H1 (cell line): ENCODE results near the gene LRP5. TPM values are rescaled to one million over a fixed set of nuclear protein-coding genes. Genes with fewer than 3 reads are reported as not detected.

Experiments used
- CTCF ChIA-PET: fragments of 300-600 bp; sonication (Branson Sonifier 250); formaldehyde crosslinking; loops from one replicate; lab custom pipeline; 2021; ENCODE audit not compliant: partially characterized antibody; lab: Charles Lee
- POLR2A ChIA-PET: fragments of 300-600 bp; sonication (Branson Sonifier 250); formaldehyde crosslinking; loops from one replicate; lab custom pipeline; 2021; ENCODE audit warnings: inconsistent platforms; ENCODE audit not compliant: partially characterized antibody; lab: Charles Lee
- DNase-seq, 2 experiments: peaks; one replicate each; pipeline versions ENCODE4 v3.0.0 to v3.0.0-alpha.2; 2010 to 2022; ENCODE audit warnings: low spot score in 2 of 2, low read depth in 1 of 2, mixed read lengths in 1 of 2
- FAIRE-seq: peaks from 2 replicates; lab custom pipeline; 2011; peaks lifted over from hg19 to GRCh38; lab: Jason Lieb, UNC
- H2AFZ ChIP-seq: 2 replicates; pipeline ENCODE4 v1.8.1; 2012; ENCODE audit warnings: low read length, inconsistent platforms
- H2AK5ac ChIP-seq: 2 replicates; pipeline ENCODE4 v1.6.1; 2013; ENCODE audit warnings: low read depth, low read length
- H2BK120ac ChIP-seq: replicated peaks from 2 replicates; pipeline ENCODE3; 2013; ENCODE audit warnings: low read depth, low read length, inconsistent platforms
- H2BK12ac ChIP-seq: 2 replicates; pipeline ENCODE4 v1.6.1; 2013; ENCODE audit warnings: low read depth, low read length
- H2BK15ac ChIP-seq: 2 replicates; pipeline ENCODE4 v1.6.1; 2013; ENCODE audit warnings: low read length
- H2BK20ac ChIP-seq: 2 replicates; pipeline ENCODE4 v1.6.1; 2013; ENCODE audit warnings: low read length
- H2BK5ac ChIP-seq: 2 replicates; pipeline ENCODE4 v1.6.1; 2013; ENCODE audit warnings: low read depth, low read length
- H3K14ac ChIP-seq: 2 replicates; pipeline ENCODE4 v1.6.1; 2013; ENCODE audit warnings: inconsistent platforms; ENCODE audit not compliant: insufficient read length
- H3K18ac ChIP-seq: 2 replicates; pipeline ENCODE4 v1.6.1; 2013; ENCODE audit warnings: low read length; ENCODE audit errors: extremely low read depth
- H3K23ac ChIP-seq: 2 replicates; pipeline ENCODE4 v1.6.1; 2013; ENCODE audit warnings: inconsistent platforms; ENCODE audit not compliant: insufficient read length
- H3K23me2 ChIP-seq: 2 replicates; pipeline ENCODE4 v1.6.1; 2013; ENCODE audit warnings: low read depth, low read length
- H3K27ac ChIP-seq: 2 replicates; pipeline ENCODE4 v1.6.1; 2011; ENCODE audit warnings: low read depth, low read length, inconsistent platforms
- H3K27me3 ChIP-seq, 4 experiments: replicated peaks in 1 of 4; 1 replicate in 1 of 4; 2 replicates in 3 of 4; pipeline versions ENCODE4 v1.6.1 to v1.8.1; 2011 to 2013; ENCODE audit warnings: low read length in 3 of 4, mild to moderate bottlenecking in 3 of 4, inconsistent platforms in 2 of 4, mixed read lengths in 2 of 4, moderate library complexity in 1 of 4; ENCODE audit not compliant: control insufficient read depth in 3 of 4, insufficient read depth in 3 of 4; ENCODE audit errors: extremely low read depth in 1 of 4
- H3K36me3 ChIP-seq, 4 experiments: 2 replicates each; pipeline versions ENCODE4 v1.6.1 to v1.8.1; 2011 to 2013; ENCODE audit warnings: mild to moderate bottlenecking in 4 of 4, low read length in 3 of 4, moderate library complexity in 2 of 4, control low read depth in 1 of 4, inconsistent platforms in 1 of 4; ENCODE audit not compliant: insufficient read depth in 4 of 4, control insufficient read depth in 2 of 4
- H3K4ac ChIP-seq: replicated peaks from 2 replicates; pipeline ENCODE3; 2013; ENCODE audit warnings: low read length, low read depth, mixed read lengths, inconsistent platforms; ENCODE audit not compliant: insufficient read length
- H3K4me1 ChIP-seq, 4 experiments: replicated peaks in 1 of 4; 1 replicate in 1 of 4; 2 replicates in 3 of 4; pipeline versions ENCODE4 v1.6.1 to v1.8.1; 2011 to 2013; ENCODE audit warnings: low read length in 3 of 4, inconsistent platforms in 2 of 4, mixed read lengths in 1 of 4; ENCODE audit not compliant: insufficient read depth in 4 of 4, control insufficient read depth in 3 of 4
- H3K4me2 ChIP-seq, 2 experiments: 2 replicates each; pipeline versions ENCODE4 v1.6.1 to v1.8.1; 2011 to 2013; ENCODE audit warnings: low read depth in 2 of 2, low read length in 2 of 2, control low read depth in 1 of 2, inconsistent platforms in 1 of 2, mild to moderate bottlenecking in 1 of 2; ENCODE audit not compliant: insufficient read depth in 1 of 2
- H3K4me3 ChIP-seq, 4 experiments: fragments of 200-600, 300-600 bp in 1 of 4; sonication (generic), shearing (Covaris generic), sonication (Bioruptor Twin) in 1 of 4; 2 replicates each; pipeline versions ENCODE4 v1.5.1 to v1.8.1; 2011 to 2016; ENCODE audit warnings: low read length in 4 of 4, low read depth in 3 of 4, control low read depth in 2 of 4, inconsistent platforms in 2 of 4, mild to moderate bottlenecking in 2 of 4, mixed read lengths in 1 of 4, moderate library complexity in 1 of 4; ENCODE audit not compliant: insufficient read depth in 2 of 4; ENCODE audit errors: extremely low read depth in 1 of 4
- H3K56ac ChIP-seq: replicated peaks from 2 replicates; pipeline ENCODE3; 2013; ENCODE audit warnings: low read depth, mild to moderate bottlenecking, mixed read lengths, low read length, inconsistent platforms; ENCODE audit not compliant: insufficient read length
- H3K79me1 ChIP-seq: 2 replicates; pipeline ENCODE4 v1.6.1; 2013; ENCODE audit warnings: low read depth, low read length, control low read depth
- H3K79me2 ChIP-seq, 2 experiments: 2 replicates each; pipeline versions ENCODE4 v1.6.1 to v1.8.1; 2012 to 2013; ENCODE audit warnings: low read length in 2 of 2, mild to moderate bottlenecking in 2 of 2, inconsistent platforms in 1 of 2; ENCODE audit not compliant: insufficient read depth in 2 of 2, control insufficient read depth in 1 of 2
- H3K9ac ChIP-seq, 4 experiments: replicated peaks in 1 of 4; 1 replicate in 1 of 4; 2 replicates in 3 of 4; pipeline versions ENCODE4 v1.6.1 to v1.8.1; 2011 to 2013; ENCODE audit warnings: low read depth in 3 of 4, low read length in 3 of 4, control low read depth in 2 of 4, mild to moderate bottlenecking in 2 of 4, moderate library complexity in 2 of 4, inconsistent platforms in 1 of 4; ENCODE audit errors: extremely low read depth in 1 of 4
- H3K9me3 ChIP-seq, 2 experiments: 2 replicates each; pipeline versions ENCODE4 v1.6.1 to v1.8.1; 2012 to 2013; ENCODE audit warnings: mild to moderate bottlenecking in 2 of 2, moderate library complexity in 2 of 2, control low read depth in 1 of 2, inconsistent platforms in 1 of 2, low read depth in 1 of 2, low read length in 1 of 2, mixed read lengths in 1 of 2; ENCODE audit not compliant: insufficient read depth in 2 of 2
- H4K20me1 ChIP-seq, 2 experiments: replicated peaks in 1 of 2; 2 replicates each; pipeline versions ENCODE3 to v1.8.1; 2011 to 2013; ENCODE audit warnings: inconsistent platforms in 2 of 2, low read length in 2 of 2, mild to moderate bottlenecking in 1 of 2; ENCODE audit not compliant: insufficient read depth in 2 of 2, control insufficient read depth in 1 of 2
- H4K5ac ChIP-seq: 2 replicates; pipeline ENCODE4 v1.6.1; 2013; ENCODE audit warnings: low read length, low read depth, mixed read lengths, inconsistent platforms; ENCODE audit not compliant: insufficient read length
- H4K8ac ChIP-seq: 2 replicates; pipeline ENCODE4 v1.8.0; 2013; ENCODE audit warnings: mild to moderate bottlenecking, moderate library complexity, low read length, inconsistent platforms; ENCODE audit not compliant: insufficient read depth; ENCODE audit errors: extremely low read depth
- H4K91ac ChIP-seq: replicated peaks from 2 replicates; pipeline ENCODE3; 2013; ENCODE audit warnings: low read length, mixed read lengths, inconsistent platforms; ENCODE audit not compliant: insufficient read length
- CEBPB ChIP-seq: IDR thresholded peaks from 2 replicates; pipeline ENCODE4 v1.6.1; 2012; ENCODE audit warnings: low read depth, low read length
- CTBP2 ChIP-seq: IDR thresholded peaks from 2 replicates; pipeline ENCODE4 v1.7.0; 2011; ENCODE audit warnings: borderline replicate concordance, mild to moderate bottlenecking, moderate library complexity, mixed read lengths, low read length; ENCODE audit not compliant: insufficient read depth, insufficient read length
- JUND ChIP-seq: IDR thresholded peaks from 2 replicates; pipeline ENCODE4 v1.6.1; 2011; ENCODE audit warnings: mild to moderate bottlenecking, improper control_type of control experiment, low read length
- KDM1A ChIP-seq: fragments of 200-600, 300-600 bp; sonication (generic); IDR thresholded peaks from 2 replicates; pipeline ENCODE4 v1.7.1; 2016; ENCODE audit warnings: mild to moderate bottlenecking, low read length, borderline replicate concordance
- KDM5A ChIP-seq: fragments of 200-600 bp; IDR thresholded peaks from 2 replicates; pipeline ENCODE4 v1.7.1; 2012; ENCODE audit warnings: mild to moderate bottlenecking, low read length, inconsistent platforms, mixed read lengths
- POLR2A ChIP-seq, 2 experiments: IDR thresholded peaks; 1 replicate in 1 of 2; 2 replicates in 1 of 2; pipeline ENCODE4 v1.6.1; 2011; ENCODE audit warnings: low read depth in 2 of 2, low read length in 2 of 2, mild to moderate bottlenecking in 2 of 2; ENCODE audit errors: control extremely low read depth in 1 of 2
- SIRT6 ChIP-seq: IDR thresholded peaks from one replicate; pipeline ENCODE4 v1.7.1; 2012; ENCODE audit warnings: low read length, inconsistent platforms
- SRF ChIP-seq: IDR thresholded peaks from 2 replicates; pipeline ENCODE4 v1.6.1; 2011; ENCODE audit warnings: mild to moderate bottlenecking, low read depth, low read length, moderate library complexity
- TAF7 ChIP-seq: optimal IDR thresholded peaks from 2 replicates; pipeline ENCODE3; 2011; ENCODE audit warnings: low read depth, mild to moderate bottlenecking, inconsistent platforms, low read length, moderate library complexity, borderline replicate concordance
- TBP ChIP-seq: IDR thresholded peaks from 2 replicates; pipeline ENCODE4 v1.6.1; 2011; ENCODE audit warnings: low read depth, low read length, improper control_type of control experiment
- WGBS, 2 experiments: shearing (Covaris generic) in 1 of 2; methylation state at CpG; one replicate each; pipeline versions ENCODE4 v1.1.6 to v1.1.7; 2013 to 2015; ENCODE audit warnings: low lambda C conversion rate in 2 of 2, mixed read lengths in 2 of 2, inconsistent platforms in 1 of 2, low coverage in 1 of 2, missing lambda C conversion rate in 1 of 2; ENCODE audit not compliant: insufficient replicate concordance in 2 of 2, insufficient coverage in 1 of 2, insufficient read length in 1 of 2; ENCODE audit errors: extremely low coverage in 1 of 2, missing lambda C conversion rate in 1 of 2; 5-methylcytosine and 5-hydroxymethylcytosine counted together
- polyA plus RNA-seq, 7 experiments: library from polyadenylated mRNA; depleted of rRNA in 3 of 7; stranded (reverse) in 5 of 7; unstranded in 2 of 7; fragments of >200 nt in 5 of 7; fragments of 200-250 nt in 2 of 7; gene quantifications; 1 replicate in 5 of 7; 2 replicates in 1 of 7; 4 replicates in 1 of 7; pipeline versions ENCODE4 v1.2.1 to v1.2.3, GENCODE V29; 2011 to 2013; ENCODE audit warnings: missing spikeins in 2 of 7, mixed read lengths in 2 of 7
- total RNA-seq: library from RNA; stranded (reverse); fragmentation: NEBNext Ultra II Directional; extraction: Animal tissue kit (Norgen Biotek cat#: 25700); gene quantifications from 2 replicates; pipeline ENCODE4 v1.2.1, GENCODE V29; 2021
- TF ChIP-seq, protein P1 (sequence below): IDR thresholded peaks from 2 replicates; pipeline ENCODE4 v1.6.1; 2012; ENCODE audit warnings: low read length, inconsistent platforms
- TF ChIP-seq, protein P2 (sequence below): IDR thresholded peaks from 2 replicates; pipeline ENCODE4 v1.6.1; 2011; ENCODE audit warnings: low read length, improper control_type of control experiment

LRP5 gene
- total and polyA plus RNA-seq, 2 of the 8 experiments (the other 6 are each of a cell fraction or from before 2014, with no cell fraction given): 19.0 to 38.9 TPM

DNA sequence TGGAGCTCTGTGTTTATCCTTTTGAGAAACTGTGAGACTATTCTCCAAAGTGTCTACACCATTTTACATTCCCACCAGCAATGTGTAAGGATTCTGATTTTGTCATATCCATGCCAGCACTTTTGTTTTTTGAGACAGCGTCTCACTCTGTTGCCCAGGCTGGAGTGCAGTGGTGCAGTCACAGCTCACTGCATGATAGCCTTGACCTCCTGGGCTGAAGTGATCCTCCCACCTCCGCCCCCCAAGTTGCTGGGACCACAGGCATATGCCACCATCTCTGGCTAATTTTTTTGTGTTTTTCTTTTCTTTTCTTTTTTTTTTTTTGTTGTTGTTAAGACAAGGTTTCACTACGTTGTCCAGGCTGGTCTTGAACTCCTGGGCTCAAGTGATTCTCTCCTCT lies 183.5 kb downstream of the LRP5 start:
- peaks cover 44 to 96% of the 10 kb centered on the region in 2 experiments for H3K79me2 ChIP-seq
- no peak overlapping the region for H3K9ac ChIP-seq
- H2BK120ac ChIP-seq: no peak overlapping the region
- no peaks in the 10 kb centered on the region for H3K23me2 ChIP-seq
- no peak overlapping the region for H4K91ac ChIP-seq
- no peak for DNase-seq
- H3K18ac ChIP-seq: no peak overlapping the region
- FAIRE-seq: no peak
- CTCF ChIA-PET: interaction anchor here (1.6 kb wide), 1 partner anchor 13 kb away, joined by 5 read pairs; no protein-coding TSS in a partner anchor
- H4K8ac ChIP-seq: no peak overlapping the region
- no peak overlapping the region for H3K27ac ChIP-seq
- no peak overlapping the region for H3K4me3 ChIP-seq
- peaks cover 0 to 6% (median 2%) of the 10 kb centered on the region in 4 experiments; a peak in 3 of 7 replicates for H3K4me1 ChIP-seq
- H3K23ac ChIP-seq: no peak overlapping the region
- no peak overlapping the region for H2BK20ac ChIP-seq
- H4K20me1 ChIP-seq: peaks cover 22 to 32% of the 10 kb centered on the region in 2 experiments
- H3K4me2 ChIP-seq: no peak overlapping the region
- H2BK15ac ChIP-seq: no peak overlapping the region
- H3K4ac ChIP-seq: no peak overlapping the region
- no peak overlapping the region for H3K56ac ChIP-seq
- 94% methylated on average over 2 of the region's 3 CpGs; no CpG with 5 or more reads in 1 of the 2 experiments for WGBS, 2 experiments
- H3K27me3 ChIP-seq: no peaks in the 10 kb centered on the region
- no peaks in the 10 kb centered on the region for H3K36me3 ChIP-seq
- H3K14ac ChIP-seq: no peak overlapping the region
- no peak overlapping the region for H4K5ac ChIP-seq
- TF ChIP-seq JUND: no peak
- TF ChIP-seq CEBPB: no peak
- TF ChIP-seq, protein P1, sequence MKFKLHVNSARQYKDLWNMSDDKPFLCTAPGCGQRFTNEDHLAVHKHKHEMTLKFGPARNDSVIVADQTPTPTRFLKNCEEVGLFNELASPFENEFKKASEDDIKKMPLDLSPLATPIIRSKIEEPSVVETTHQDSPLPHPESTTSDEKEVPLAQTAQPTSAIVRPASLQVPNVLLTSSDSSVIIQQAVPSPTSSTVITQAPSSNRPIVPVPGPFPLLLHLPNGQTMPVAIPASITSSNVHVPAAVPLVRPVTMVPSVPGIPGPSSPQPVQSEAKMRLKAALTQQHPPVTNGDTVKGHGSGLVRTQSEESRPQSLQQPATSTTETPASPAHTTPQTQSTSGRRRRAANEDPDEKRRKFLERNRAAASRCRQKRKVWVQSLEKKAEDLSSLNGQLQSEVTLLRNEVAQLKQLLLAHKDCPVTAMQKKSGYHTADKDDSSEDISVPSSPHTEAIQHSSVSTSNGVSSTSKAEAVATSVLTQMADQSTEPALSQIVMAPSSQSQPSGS: no peak
- no peak for TF ChIP-seq CTBP2
- TF ChIP-seq, protein P2, sequence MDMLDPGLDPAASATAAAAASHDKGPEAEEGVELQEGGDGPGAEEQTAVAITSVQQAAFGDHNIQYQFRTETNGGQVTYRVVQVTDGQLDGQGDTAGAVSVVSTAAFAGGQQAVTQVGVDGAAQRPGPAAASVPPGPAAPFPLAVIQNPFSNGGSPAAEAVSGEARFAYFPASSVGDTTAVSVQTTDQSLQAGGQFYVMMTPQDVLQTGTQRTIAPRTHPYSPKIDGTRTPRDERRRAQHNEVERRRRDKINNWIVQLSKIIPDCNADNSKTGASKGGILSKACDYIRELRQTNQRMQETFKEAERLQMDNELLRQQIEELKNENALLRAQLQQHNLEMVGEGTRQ: no peak
- TF ChIP-seq SIRT6: no peak
- TF ChIP-seq KDM1A: no peak
- TF ChIP-seq TAF7: no peak
- TF ChIP-seq KDM5A: no peak
- TF ChIP-seq SRF: no peak
- no peak for TF ChIP-seq POLR2A (IDR thresholded peaks at IDR 0.05; ENCODE audit: control extremely low read depth in 1 of 2, low read depth in 2 of 2, low read length in 2 of 2)
- no peak for TF ChIP-seq TBP
- H2BK12ac ChIP-seq: no peak overlapping the region
- peaks cover 5% of the 10 kb centered on the region for H3K79me1 ChIP-seq
- H2AK5ac ChIP-seq: no peak overlapping the region
- H2AFZ ChIP-seq: no peak overlapping the region
- POLR2A ChIA-PET: no interaction called here
- no peaks in the 10 kb centered on the region for H3K9me3 ChIP-seq
- no peak overlapping the region for H2BK5ac ChIP-seq
